ENCODE measurements around the gene KRTAP22-2.

KRTAP22-2 gene

GRCh38 chr21:30541764-30542163, 48.4 kb downstream of the KRTAP22-2 start, which contains the start of gene KRTAP19-6:
TSS of gene KRTAP19-6 (minus strand) at chr21:30541864. CDS start at chr21:30541833, 31 bp downstream.
- DNase-seq (ENCODE audit: low read depth) = no peak
- TF ChIP-seq CTCF (IDR thresholded peaks at IDR 0.05; ENCODE audit: low read length, missing control alignments) = no peak
- no peak within 1 kb of the TSS for H3K4me3 ChIP-seq (replicated peaks; ENCODE audit: low read depth, low read length)

Data from fibroblast of pulmonary artery (primary cell).